HG03135 (cell line): ENCODE measurements around the gene KIAA1328.
"Not testable (repeated sequence)": the region's sequence is repeated elsewhere in the genome, so short reads cannot be mapped to it uniquely, and the experiment has no call there.

Experiments
- ATAC-seq: cut with Tn5 transposase; IDR thresholded peaks from one replicate; pipeline ENCODE4 v1.9.1; 2021; ENCODE audit warnings: mild to moderate bottlenecking, moderate library complexity; ENCODE audit not compliant: unreplicated experiment

Gene KIAA1328

GRCh38 chr18:36828630-36829361 is at the start of gene KIAA1328, which contains the start of gene TPGS2:
Gene KIAA1328, plus strand, starts transcription at chr18:36829127. Its CDS starts 12 bp downstream, at chr18:36829139.
Gene TPGS2, minus strand, starts transcription at chr18:36829002. Its CDS starts 235 bp downstream, at chr18:36828767.
- peak; percentile 95 for ATAC-seq

- no peak for ATAC-seq
Measured at GRCh38 chr18:36780748-36781147, 48.2 kb upstream of the KIAA1328 start.

- ATAC-seq, result no peak
Measured at GRCh38 chr18:36782710-36783109, 46.2 kb upstream of the KIAA1328 start.

GRCh38 chr18:36783792-36784191 is 45.1 kb upstream of the KIAA1328 start:
- ATAC-seq, result no peak

GRCh38 chr18:36786686-36787085 is 42.2 kb upstream of the KIAA1328 start:
- no peak for ATAC-seq

- no peak for ATAC-seq
Measured at GRCh38 chr18:36792634-36793283, 36.2 kb upstream of the KIAA1328 start.

- no peak for ATAC-seq
Measured at GRCh38 chr18:36798738-36799473, 30.0 kb upstream of the KIAA1328 start.

GRCh38 chr18:36805105-36805504 is 23.8 kb upstream of the KIAA1328 start:
- no peak for ATAC-seq

GRCh38 chr18:36808681-36809080 is 20.2 kb upstream of the KIAA1328 start:
- ATAC-seq, result no peak

GRCh38 chr18:36809590-36810381 is 19.1 kb upstream of the KIAA1328 start:
- peak; percentile 90 for ATAC-seq

GRCh38 chr18:36811430-36811829 is 17.5 kb upstream of the KIAA1328 start:
- no peak for ATAC-seq

- no peak for ATAC-seq
Measured at GRCh38 chr18:36811955-36812354, 17.0 kb upstream of the KIAA1328 start.

- no peak for ATAC-seq
Measured at GRCh38 chr18:36812678-36813077, 16.2 kb upstream of the KIAA1328 start.

- no peak for ATAC-seq
Measured at GRCh38 chr18:36813101-36813775, 15.7 kb upstream of the KIAA1328 start.

GRCh38 chr18:36813824-36814223 is 15.1 kb upstream of the KIAA1328 start:
- ATAC-seq, result no peak

GRCh38 chr18:36814994-36815393 is 13.9 kb upstream of the KIAA1328 start:
- no peak for ATAC-seq

GRCh38 chr18:36816096-36816495 is 12.8 kb upstream of the KIAA1328 start:
- not testable (repeated sequence) for ATAC-seq

- ATAC-seq, result no peak
Measured at GRCh38 chr18:36817039-36817438, 11.9 kb upstream of the KIAA1328 start.

- no peak for ATAC-seq
Measured at GRCh38 chr18:36818652-36819051, 10.3 kb upstream of the KIAA1328 start.

- ATAC-seq, result no peak
Measured at GRCh38 chr18:36819621-36820020, 9.3 kb upstream of the KIAA1328 start.
